Naive thymus-derived CD4-positive, alpha-beta T cell (primary cell): ENCODE measurements around the gene GSTM1. TPM values are rescaled to one million over a fixed set of nuclear protein-coding genes. Genes with fewer than 3 reads are reported as not detected.
A peak's percentile ranks its signal among the peaks of the same experiment; 100 is the strongest.
"Not testable (repeated sequence)": the region's sequence is repeated elsewhere in the genome, so short reads cannot be mapped to it uniquely, and the experiment has no call there.

Experiments
- ATAC-seq: fragments of 150-1000 bp; cut with Tn5 transposase; 2 replicates; pipeline ENCODE4 v1.10.0; 2021; ENCODE audit warnings: mild to moderate bottlenecking, moderate library complexity
- CTCF ChIA-PET: fragments of 350-600 bp; sonication (Branson Sonifier 250); formaldehyde crosslinking; loops from one replicate; lab custom pipeline; 2021; ENCODE audit warnings: antibody characterized with exemption; lab: Charles Lee
- POLR2A ChIA-PET: fragments of 350-600 bp; sonication (Branson Sonifier 250); formaldehyde crosslinking; loops from one replicate; lab custom pipeline; 2021; ENCODE audit warnings: antibody characterized with exemption, inconsistent platforms; lab: Charles Lee
- DNase-seq, 9 donors: peaks; one replicate each; pipeline versions ENCODE4 v3.0.0 to v3.0.0-alpha.2; 2020 to 2022; ENCODE audit warnings: mixed read lengths in 1 of 9
- H3K27ac ChIP-seq: one replicate; pipeline ENCODE4 v1.7.0; 2013; ENCODE audit warnings: mild to moderate bottlenecking, low read depth, low read length, moderate library complexity
- H3K27me3 ChIP-seq, 2 donors: one replicate each; pipeline ENCODE4 v1.7.0; 2013; ENCODE audit warnings: low read length in 2 of 2, mild to moderate bottlenecking in 2 of 2, moderate library complexity in 2 of 2; ENCODE audit not compliant: control insufficient read depth in 2 of 2, insufficient read depth in 2 of 2
- H3K36me3 ChIP-seq, 3 experiments: 1 replicate in 2 of 3; 2 replicates in 1 of 3; pipeline ENCODE4 v1.7.0; 2013; ENCODE audit warnings: low read length in 3 of 3, mild to moderate bottlenecking in 3 of 3, moderate library complexity in 1 of 3; ENCODE audit not compliant: insufficient read depth in 3 of 3, control insufficient read depth in 2 of 3
- H3K4me1 ChIP-seq, 2 donors: one replicate each; pipeline ENCODE4 v1.7.0; 2013; ENCODE audit warnings: low read length in 2 of 2, mild to moderate bottlenecking in 2 of 2, moderate library complexity in 1 of 2; ENCODE audit not compliant: control insufficient read depth in 2 of 2, insufficient read depth in 2 of 2
- H3K4me3 ChIP-seq: 2 replicates; pipeline ENCODE4 v1.7.0; 2013; ENCODE audit warnings: mild to moderate bottlenecking, low read length
- H3K9me3 ChIP-seq, 3 experiments: 1 replicate in 2 of 3; 2 replicates in 1 of 3; pipeline ENCODE4 v1.7.0; 2013; ENCODE audit warnings: low read length in 3 of 3; ENCODE audit not compliant: control insufficient read depth in 2 of 3
- H3K27ac Mint-ChIP-seq, 9 donors: one replicate each; pipeline ENCODE4 v1.8.0; 2020 to 2022; ENCODE audit warnings: mixed read lengths in 9 of 9, mild to moderate bottlenecking in 8 of 9, moderate library complexity in 5 of 9, inconsistent platforms in 2 of 9
- H3K27me3 Mint-ChIP-seq, 5 donors: one replicate each; pipeline ENCODE4 v1.8.0; 2021 to 2022; ENCODE audit warnings: mixed read lengths in 5 of 5, mild to moderate bottlenecking in 1 of 5
- H3K36me3 Mint-ChIP-seq, 5 donors: one replicate each; pipeline ENCODE4 v1.8.0; 2020 to 2022; ENCODE audit warnings: mixed read lengths in 5 of 5, mild to moderate bottlenecking in 3 of 5, inconsistent platforms in 1 of 5
- H3K4me1 Mint-ChIP-seq, 7 donors: one replicate each; pipeline ENCODE4 v1.8.0; 2020 to 2022; ENCODE audit warnings: mixed read lengths in 7 of 7, mild to moderate bottlenecking in 3 of 7, inconsistent platforms in 1 of 7
- H3K4me3 Mint-ChIP-seq, 10 donors: one replicate each; pipeline ENCODE4 v1.8.0; 2020 to 2022; ENCODE audit warnings: mild to moderate bottlenecking in 10 of 10, mixed read lengths in 10 of 10, moderate library complexity in 6 of 10, inconsistent platforms in 2 of 10
- H3K9me3 Mint-ChIP-seq, 11 donors: one replicate each; pipeline ENCODE4 v1.8.0; 2020 to 2022; ENCODE audit warnings: mixed read lengths in 11 of 11, mild to moderate bottlenecking in 4 of 11, inconsistent platforms in 1 of 11, moderate library complexity in 1 of 11
- intact Hi-C, 2 donors: fragments of 100-400 bp; cut with micrococcal nuclease; formaldehyde crosslinking; loops; one replicate each; pipeline ENCODE4 v1.15.1; 2023
- polyA plus RNA-seq, 2 donors: library from polyadenylated mRNA; unstranded; fragments of 300-500 nt; fragmentation: Illumina TruSeq; gene quantifications; one replicate each; pipeline ENCODE4 v1.2.3, GENCODE V29; 2021
- total RNA-seq, 6 experiments: library from RNA in 5 of 6; stranded (reverse) in 5 of 6; gene quantifications; 1 replicate in 5 of 6; 2 replicates in 1 of 6; pipeline ENCODE4 v1.2.3 and lab custom pipeline; 2021 to 2026

Gene GSTM1
- total and polyA plus RNA-seq, 7 experiments from 2014 or later, result 45.9 to 83.6 (median 62.4) TPM; not detected in 4

DNA sequence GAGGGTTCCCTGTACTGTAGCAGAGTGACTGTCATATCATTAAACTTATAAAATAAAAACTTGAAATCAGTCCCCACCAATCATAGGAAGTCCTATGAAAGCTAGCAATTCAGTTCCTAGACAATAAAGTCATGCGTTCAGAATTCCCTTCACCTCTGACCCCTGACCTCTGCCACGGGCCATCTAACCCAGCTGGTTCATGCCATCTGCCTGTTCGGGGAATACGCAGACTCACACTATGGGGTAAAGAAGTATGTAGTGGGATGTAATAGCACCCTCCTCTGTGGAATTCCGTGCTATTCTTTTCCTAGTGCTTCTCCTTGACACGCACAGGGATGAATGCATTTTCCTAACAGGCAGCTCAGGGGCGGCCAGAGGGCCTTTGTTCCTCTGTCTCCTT lies 29.6 kb upstream of the GSTM1 start:
- H3K27me3 ChIP-seq, result no peaks in the 10 kb centered on the region
- ChIA-PET CTCF (interaction anchor here (5.2 kb wide), 1 partner anchor 16 kb away, joined by 41 read pairs; no protein-coding TSS in a partner anchor), POLR2A (interaction anchor here (0.6 kb wide), 1 partner anchor 20 kb away, joined by 3 read pairs; no protein-coding TSS in a partner anchor)
- peak overlapping the region in 9 of 10 donors; percentile 25 to 94 (median 60) for H3K4me3 Mint-ChIP-seq
- H3K9me3 ChIP-seq, result no peaks in the 10 kb centered on the region
- peaks cover 0 to 6% (median 0%) of the 10 kb centered on the region in 5 donors for H3K36me3 Mint-ChIP-seq
- peaks cover 10 to 36% (median 26%) of the 10 kb centered on the region in 7 donors for H3K4me1 Mint-ChIP-seq
- no peak overlapping the region for H3K27ac ChIP-seq
- DNase-seq (no peak), ATAC-seq (no peak)
- no peak overlapping the region for H3K4me3 ChIP-seq
- intact Hi-C loops, result no loop called here
- peaks cover 0 to 11% (median 0%) of the 10 kb centered on the region in 5 donors for H3K27me3 Mint-ChIP-seq
- peaks cover 0 to 5% (median 0%) of the 10 kb centered on the region in 3 experiments for H3K36me3 ChIP-seq
- H3K4me1 ChIP-seq, result peaks cover 6 to 9% of the 10 kb centered on the region in 2 donors
- no peaks in the 10 kb centered on the region for H3K9me3 Mint-ChIP-seq
- H3K27ac Mint-ChIP-seq, result peak overlapping the region in 3 of 9 donors; percentile 17 to 65 (median 42)

DNA sequence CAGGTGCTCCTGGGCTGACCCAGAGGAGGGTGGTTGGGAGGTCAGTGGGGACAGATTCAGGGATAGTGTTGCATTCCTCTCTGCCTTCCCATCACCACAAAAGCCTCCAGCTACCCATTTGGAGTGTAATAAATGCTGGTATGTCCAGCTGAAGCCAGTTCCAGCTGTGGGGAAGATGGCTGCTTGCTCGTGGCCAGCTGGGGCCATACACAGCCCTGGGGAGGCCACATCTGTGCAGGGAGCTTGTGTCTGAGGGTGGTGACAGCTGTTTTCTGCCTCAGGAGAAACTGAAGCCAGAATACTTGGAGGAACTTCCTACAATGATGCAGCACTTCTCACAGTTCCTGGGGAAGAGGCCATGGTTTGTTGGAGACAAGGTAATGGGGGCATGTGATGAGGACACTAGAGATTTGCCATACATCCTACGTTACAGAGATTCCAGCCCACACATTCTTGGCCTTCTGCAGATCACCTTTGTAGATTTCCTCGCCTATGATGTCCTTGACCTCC lies 29.0 kb upstream of the GSTM1 start:
- intact Hi-C loops, result no loop called here

DNA sequence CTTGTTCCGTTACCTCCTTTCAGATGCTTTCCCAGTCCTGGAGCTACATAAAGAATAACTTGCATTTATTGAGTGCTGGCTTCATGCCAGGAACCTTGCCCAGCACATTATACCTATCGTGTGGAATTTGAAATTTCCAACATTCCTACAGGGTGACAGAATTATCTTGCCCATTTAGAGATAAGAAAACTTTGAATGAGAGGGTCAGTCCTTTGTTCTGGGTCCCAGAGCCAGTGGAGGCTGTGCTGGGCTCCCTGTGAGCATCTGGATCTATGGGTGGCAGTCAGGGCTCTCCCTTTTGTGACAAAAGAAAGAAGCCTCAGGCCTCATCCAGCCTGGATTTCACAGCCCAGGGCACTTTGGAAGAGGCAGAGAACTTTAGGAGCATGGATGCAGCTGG lies 28.5 kb upstream of the GSTM1 start:
- H3K36me3 ChIP-seq, result peaks cover 0 to 5% (median 0%) of the 10 kb centered on the region in 3 experiments
- POLR2A ChIA-PET, result interaction anchor here (1.0 kb wide), 1 partner anchor 9 kb away, joined by 3 read pairs; no protein-coding TSS in a partner anchor
- Mint-ChIP-seq H3K27ac (no peak overlapping the region), H3K4me1 (peaks cover 10 to 32% (median 26%) of the 10 kb centered on the region in 7 donors), H3K27me3 (peaks cover 0 to 2% (median 0%) of the 10 kb centered on the region in 5 donors), H3K36me3 (peaks cover 0 to 6% (median 0%) of the 10 kb centered on the region in 5 donors), H3K4me3 (peak overlapping the region in 1 of 10 donors; percentile 29), H3K9me3 (no peaks in the 10 kb centered on the region)
- H3K4me3 ChIP-seq, result no peak overlapping the region
- H3K4me1 ChIP-seq, result peaks cover 6 to 9% of the 10 kb centered on the region in 2 donors
- no peaks in the 10 kb centered on the region for H3K27me3 ChIP-seq
- CTCF ChIA-PET, result no interaction called here
- no peak for ATAC-seq
- no peaks in the 10 kb centered on the region for H3K9me3 ChIP-seq
- no peak overlapping the region for H3K27ac ChIP-seq
- intact Hi-C loops, result no loop called here
- no peak for DNase-seq

More for the DNA sequence above, 29.0 kb upstream of the GSTM1 start:
- H3K27me3 Mint-ChIP-seq, result peaks cover 0 to 5% (median 0%) of the 10 kb centered on the region in 5 donors
- H3K4me3 Mint-ChIP-seq, result peak overlapping the region in 4 of 10 donors; percentile 18 to 67 (median 44)
- no peaks in the 10 kb centered on the region for H3K9me3 ChIP-seq
- ChIA-PET CTCF (interaction anchor here (5.2 kb wide), 1 partner anchor 16 kb away, joined by 41 read pairs; no protein-coding TSS in a partner anchor), POLR2A (interaction anchor here (0.6 kb wide), 1 partner anchor 20 kb away, joined by 3 read pairs; no protein-coding TSS in a partner anchor)
- no peaks in the 10 kb centered on the region for H3K9me3 Mint-ChIP-seq
- peaks cover 6 to 9% of the 10 kb centered on the region in 2 donors for H3K4me1 ChIP-seq
- H3K36me3 ChIP-seq, result peaks cover 0 to 5% (median 0%) of the 10 kb centered on the region in 3 experiments
- ATAC-seq (no peak), DNase-seq (no peak)
- no peaks in the 10 kb centered on the region for H3K27me3 ChIP-seq
- peak overlapping the region in 1 of 9 donors; percentile 65 for H3K27ac Mint-ChIP-seq
- no peak overlapping the region for H3K4me3 ChIP-seq
- peaks cover 0 to 6% (median 0%) of the 10 kb centered on the region in 5 donors for H3K36me3 Mint-ChIP-seq
- H3K4me1 Mint-ChIP-seq, result peaks cover 10 to 33% (median 26%) of the 10 kb centered on the region in 7 donors
- no peak overlapping the region for H3K27ac ChIP-seq

DNA sequence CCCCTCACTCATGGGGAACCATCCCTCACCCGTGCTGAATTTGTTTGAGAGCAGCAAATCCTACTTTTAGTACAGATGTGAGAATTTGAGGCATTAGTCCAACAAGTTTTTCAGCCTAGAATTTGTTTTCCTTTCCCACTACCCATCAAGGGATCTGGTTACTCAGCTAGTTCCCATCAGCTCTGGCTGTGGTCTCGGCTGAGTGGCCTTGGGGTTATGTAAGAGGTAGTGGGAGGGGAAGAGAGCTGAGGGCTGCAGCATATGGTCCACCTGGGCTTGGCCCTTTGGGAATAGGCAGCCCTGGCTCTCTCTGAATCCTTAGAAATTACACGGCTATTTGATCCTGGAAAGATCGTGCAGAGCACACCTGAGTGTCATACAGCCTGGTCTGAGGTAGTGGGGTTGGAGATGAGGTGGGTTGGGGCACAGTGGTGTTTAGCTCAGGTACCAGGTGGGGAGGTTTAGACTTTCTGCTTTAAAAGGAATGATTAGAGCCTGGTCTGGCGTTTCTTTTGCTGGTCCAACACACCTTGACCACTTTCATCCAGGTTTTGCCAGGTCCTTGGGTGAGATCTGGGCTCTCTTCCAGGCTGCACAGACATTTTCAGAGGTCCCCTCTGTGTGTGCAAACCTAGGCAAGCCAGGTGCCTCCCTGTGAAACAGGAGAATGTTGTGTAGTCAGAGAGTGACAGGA lies 27.5 kb upstream of the GSTM1 start:
- Histone ChIP-seq H3K36me3 (peaks cover 0 to 5% (median 0%) of the 10 kb centered on the region in 3 experiments), H3K27me3 (no peaks in the 10 kb centered on the region), H3K4me3 (no peak overlapping the region), H3K27ac (no peak overlapping the region), H3K4me1 (peaks cover 5 to 9% of the 10 kb centered on the region in 2 donors), H3K9me3 (no peaks in the 10 kb centered on the region)
- Mint-ChIP-seq H3K9me3 (no peaks in the 10 kb centered on the region), H3K4me1 (peaks cover 7 to 27% (median 21%) of the 10 kb centered on the region in 7 donors), H3K4me3 (no peak overlapping the region), H3K27me3 (no peaks in the 10 kb centered on the region), H3K27ac (peak overlapping the region in 2 of 9 donors; percentile 32 to 76), H3K36me3 (peaks cover 0 to 8% (median 0%) of the 10 kb centered on the region in 5 donors)
- intact Hi-C loops, result no loop called here
- CTCF ChIA-PET, result no interaction called here
- no peak for DNase-seq
- POLR2A ChIA-PET, result interaction anchor here (1.0 to 1.1 kb wide), 2 partner anchors 10 to 11 kb away, joined by 3 read pairs; no protein-coding TSS in a partner anchor
- ATAC-seq, result no peak

- H3K27me3 ChIP-seq, DNase-seq, H3K4me1 ChIP-seq, H3K9me3 Mint-ChIP-seq, H3K27me3 Mint-ChIP-seq, H3K4me3 Mint-ChIP-seq, CTCF ChIA-PET, intact Hi-C loops, H3K27ac ChIP-seq, H3K4me3 ChIP-seq, H3K9me3 ChIP-seq, H3K36me3 ChIP-seq, ATAC-seq: not testable (repeated sequence)
- H3K27ac Mint-ChIP-seq, result peak overlapping the region in 1 of 9 donors; percentile 32
- H3K4me1 Mint-ChIP-seq, result peaks cover 2 to 22% (median 16%) of the 10 kb centered on the region in 7 donors
- H3K36me3 Mint-ChIP-seq, result peaks cover 0 to 10% (median 0%) of the 10 kb centered on the region in 5 donors
- POLR2A ChIA-PET, result interaction anchor here (1.1 kb wide), 1 partner anchor 10 kb away, joined by 3 read pairs; no protein-coding TSS in a partner anchor
Observed at GRCh38 chr1:109660691-109661026, 27.0 kb upstream of the GSTM1 start.

- Mint-ChIP-seq H3K27ac (peak overlapping the region in 2 of 9 donors; percentile 12 to 63), H3K9me3 (no peaks in the 10 kb centered on the region), H3K36me3 (peaks cover 0 to 10% (median 0%) of the 10 kb centered on the region in 5 donors), H3K27me3 (no peaks in the 10 kb centered on the region), H3K4me1 (peaks cover 0 to 17% (median 12%) of the 10 kb centered on the region in 7 donors), H3K4me3 (no peak overlapping the region)
- no peak overlapping the region for H3K4me3 ChIP-seq
- POLR2A ChIA-PET, result interaction anchor here (1.1 kb wide), 1 partner anchor 10 kb away, joined by 3 read pairs; no protein-coding TSS in a partner anchor
- no peak overlapping the region for H3K27ac ChIP-seq
- no peak for ATAC-seq
- H3K36me3 ChIP-seq, result no peaks in the 10 kb centered on the region
- no peaks in the 10 kb centered on the region for H3K27me3 ChIP-seq
- intact Hi-C loops, result no loop called here
- DNase-seq, result no peak
- H3K9me3 ChIP-seq, result no peaks in the 10 kb centered on the region
- peaks cover 0 to 4% of the 10 kb centered on the region in 2 donors for H3K4me1 ChIP-seq
- CTCF ChIA-PET, result interaction anchor here (0.8 kb wide), 1 partner anchor 22 kb away, joined by 3 read pairs; no protein-coding TSS in a partner anchor
Observed at GRCh38 chr1:109661391-109661790, 26.2 kb upstream of the GSTM1 start.
